Liver (tissue), 9 donors: ENCODE data around the gene NACAD. TPM values are rescaled to one million over a fixed set of nuclear protein-coding genes. Genes with fewer than 3 reads are reported as not detected.

Source experiments
- DNase-seq: peaks from one replicate; pipeline ENCODE4 v3.0.0-alpha.2; 2017; ENCODE audit warnings: low spot score
- H3K27ac ChIP-seq, 2 donors: one replicate each; pipeline ENCODE4 v1.7.0; 2013; ENCODE audit warnings: inconsistent platforms in 2 of 2, low read length in 2 of 2, control low read depth in 1 of 2, low read depth in 1 of 2, mild to moderate bottlenecking in 1 of 2
- H3K27me3 ChIP-seq, 4 donors: one replicate each; pipeline versions ENCODE4 v1.6.1 to v1.7.0; 2013; ENCODE audit warnings: low read length in 3 of 4, inconsistent platforms in 1 of 4, mild to moderate bottlenecking in 1 of 4, moderate library complexity in 1 of 4; ENCODE audit not compliant: control insufficient read depth in 4 of 4, insufficient read depth in 4 of 4
- H3K36me3 ChIP-seq, 4 donors: one replicate each; pipeline versions ENCODE4 v1.6.1 to v1.7.0; 2013; ENCODE audit warnings: low read length in 3 of 4, mild to moderate bottlenecking in 3 of 4, low read depth in 1 of 4, moderate library complexity in 1 of 4; ENCODE audit not compliant: control insufficient read depth in 4 of 4, insufficient read depth in 3 of 4
- H3K4me1 ChIP-seq, 4 donors: one replicate each; pipeline versions ENCODE4 v1.6.1 to v1.7.0; 2013; ENCODE audit warnings: low read length in 3 of 4, mild to moderate bottlenecking in 3 of 4, moderate library complexity in 1 of 4; ENCODE audit not compliant: control insufficient read depth in 4 of 4, insufficient read depth in 4 of 4
- H3K4me3 ChIP-seq, 3 donors: one replicate each; pipeline versions ENCODE4 v1.6.1 to v1.7.0; 2013; ENCODE audit warnings: low read length in 3 of 3, control low read depth in 1 of 3, low read depth in 1 of 3, mild to moderate bottlenecking in 1 of 3
- H3K9ac ChIP-seq, 2 donors: one replicate each; pipeline ENCODE4 v1.7.0; 2013; ENCODE audit warnings: low read length in 2 of 2, mild to moderate bottlenecking in 2 of 2, moderate library complexity in 2 of 2, control low read depth in 1 of 2, low read depth in 1 of 2
- H3K9me3 ChIP-seq, 4 donors: one replicate each; pipeline versions ENCODE4 v1.6.1 to v1.7.0; 2013; ENCODE audit warnings: low read length in 3 of 4; ENCODE audit not compliant: control insufficient read depth in 4 of 4
- ATF3 ChIP-seq: IDR thresholded peaks from 2 replicates; pipeline ENCODE4 v1.6.1; 2016; ENCODE audit warnings: antibody characterized with exemption
- CTCF ChIP-seq: fragments of 150-350 bp; IDR thresholded peaks from 2 replicates; pipeline ENCODE4 v1.5.1; 2017; ENCODE audit warnings: improper control_type of control experiment, low read depth, low read length; ENCODE audit not compliant: missing input control
- EGR1 ChIP-seq, 2 donors: IDR thresholded peaks; 2 replicates each; pipeline ENCODE4 v1.6.1; 2016 to 2018; ENCODE audit warnings: antibody characterized with exemption in 2 of 2, low read depth in 2 of 2
- FOXA2 ChIP-seq: IDR thresholded peaks from 2 replicates; pipeline ENCODE4 v1.6.1; 2016; ENCODE audit warnings: antibody characterized with exemption
- HNF4A ChIP-seq, 2 donors: conservative IDR thresholded peaks; 2 replicates each; pipeline ENCODE4 v1.6.1; 2016; ENCODE audit warnings: antibody characterized with exemption in 2 of 2, mild to moderate bottlenecking in 2 of 2
- HNF4G ChIP-seq: IDR thresholded peaks from 2 replicates; pipeline ENCODE4 v1.6.1; 2016; ENCODE audit warnings: antibody characterized with exemption
- JUND ChIP-seq, 2 donors: IDR thresholded peaks; 2 replicates each; pipeline ENCODE4 v1.6.1; 2016; ENCODE audit warnings: antibody characterized with exemption in 2 of 2
- NR2F2 ChIP-seq: IDR thresholded peaks from 2 replicates; pipeline ENCODE4 v1.6.1; 2016; ENCODE audit warnings: antibody characterized with exemption
- RAD21 ChIP-seq, 2 donors: IDR thresholded peaks; 2 replicates each; pipeline ENCODE4 v1.6.1; 2016; ENCODE audit warnings: antibody characterized with exemption in 2 of 2, mild to moderate bottlenecking in 2 of 2
- REST ChIP-seq: IDR thresholded peaks from 2 replicates; pipeline ENCODE4 v1.6.1; 2016; ENCODE audit warnings: antibody characterized with exemption, mild to moderate bottlenecking
- RXRA ChIP-seq, 2 donors: IDR thresholded peaks; 2 replicates each; pipeline ENCODE4 v1.6.1; 2017 to 2018; ENCODE audit warnings: antibody characterized with exemption in 2 of 2, mild to moderate bottlenecking in 1 of 2
- SP1 ChIP-seq: IDR thresholded peaks from 2 replicates; pipeline ENCODE4 v1.6.1; 2018; ENCODE audit warnings: antibody characterized with exemption, mild to moderate bottlenecking
- TAF1 ChIP-seq: conservative IDR thresholded peaks from 2 replicates; pipeline ENCODE4 v1.6.1; 2016; ENCODE audit warnings: antibody characterized with exemption, mild to moderate bottlenecking
- YY1 ChIP-seq: IDR thresholded peaks from 2 replicates; pipeline ENCODE4 v1.6.1; 2016; ENCODE audit warnings: antibody characterized with exemption, mild to moderate bottlenecking
- WGBS: extraction: QIAGEN DNeasy Blood & Tissue Kit; methylation state at CpG from one replicate; pipeline ENCODE4 v1.1.7; 2013; 5-methylcytosine and 5-hydroxymethylcytosine counted together
- polyA plus RNA-seq, 2 donors: library from polyadenylated mRNA; stranded (reverse) in 1 of 2; unstranded in 1 of 2; fragments of 200-250 nt in 1 of 2; fragments of >200 nt in 1 of 2; fragmentation: Nextera tagmentation in 1 of 2; extraction: Ambion mirVana in 1 of 2; gene quantifications; one replicate each; pipeline versions ENCODE4 v1.2.1 to v1.2.3, GENCODE V29; 2013 to 2015
- total RNA-seq, 2 donors: library from RNA; depleted of rRNA; stranded (reverse); fragments of >200 nt; gene quantifications; one replicate each; pipeline ENCODE4 v1.2.3, GENCODE V29; 2014
- donor health status: healthy.
- donor health status: healthy.
- donor health status: healthy.
- donor health status: healthy.
- donor health status: healthy.

NACAD gene
- total and polyA plus RNA-seq, 4 donors, result 0.03 to 0.14 (median 0.09) TPM

- Histone ChIP-seq H3K9me3 (no peaks in the 10 kb centered on the region), H3K27ac (no peak overlapping the region)
Observed at GRCh38 chr7:45069444-45070253, 19.1 kb downstream of the NACAD start.

More at GRCh38 chr7:45069444-45070253, 19.1 kb downstream of the NACAD start:
- Histone ChIP-seq H3K27me3 (no peaks in the 10 kb centered on the region), H3K9ac (no peak overlapping the region), H3K36me3 (peaks cover 18 to 85% (median 57%) of the 10 kb centered on the region in 4 donors), H3K4me1 (no peaks in the 10 kb centered on the region), H3K4me3 (no peak overlapping the region)
- DNase-seq, result no peak
- TF ChIP-seq SP1 (no peak), ATF3 (no peak), HNF4G (no peak), RXRA (IDR thresholded peaks at IDR 0.05) (no peak), HNF4A (conservative IDR thresholded peaks at IDR 0.05) (no peak), CTCF (no peak), REST (no peak), FOXA2 (no peak), JUND (IDR thresholded peaks at IDR 0.05) (no peak), NR2F2 (no peak), YY1 (no peak), EGR1 (IDR thresholded peaks at IDR 0.05; ENCODE audit: low read depth in 2 of 2) (no peak), TAF1 (no peak), RAD21 (IDR thresholded peaks at IDR 0.05) (no peak)
- WGBS, result 96% methylated on average over 15 of the region's 15 CpGs
